22Rv1 (cell line): ENCODE data around the gene RUNX3.

Experiments
- ZFX ChIP-seq: fragments of 450-650 bp; IDR thresholded peaks from 2 replicates; pipeline ENCODE4 v1.6.1; 2017; ENCODE audit warnings: antibody characterized with exemption, borderline replicate concordance
- TF ChIP-seq, protein P1 (sequence below): fragments of 450-650 bp; IDR thresholded peaks from 2 replicates; pipeline ENCODE4 v1.5.1; 2017; ENCODE audit warnings: mild to moderate bottlenecking

DNA sequence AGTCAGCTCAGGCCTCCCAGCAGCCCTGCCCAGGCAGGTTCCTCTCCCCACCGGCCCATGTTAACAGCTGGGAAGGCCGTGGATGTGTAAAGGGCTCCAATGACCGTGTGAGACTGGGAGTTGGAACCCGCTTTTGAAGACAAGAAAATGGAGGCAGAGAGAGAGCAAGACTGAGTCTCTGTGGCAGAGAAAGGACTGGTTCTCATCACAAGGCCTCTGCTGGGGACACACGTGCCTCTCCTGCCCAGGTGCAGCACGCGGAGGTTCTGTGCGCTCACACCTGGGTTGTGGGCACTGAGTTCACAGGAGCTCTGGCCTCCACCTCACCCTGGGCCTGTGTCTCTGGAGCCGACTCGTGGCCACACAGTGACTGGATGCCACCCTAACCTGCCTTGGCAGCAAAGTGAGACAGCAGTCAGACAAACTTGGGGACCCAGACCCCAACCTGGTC is 27.0 kb downstream of the RUNX3 start:
- TF ChIP-seq, protein P1, sequence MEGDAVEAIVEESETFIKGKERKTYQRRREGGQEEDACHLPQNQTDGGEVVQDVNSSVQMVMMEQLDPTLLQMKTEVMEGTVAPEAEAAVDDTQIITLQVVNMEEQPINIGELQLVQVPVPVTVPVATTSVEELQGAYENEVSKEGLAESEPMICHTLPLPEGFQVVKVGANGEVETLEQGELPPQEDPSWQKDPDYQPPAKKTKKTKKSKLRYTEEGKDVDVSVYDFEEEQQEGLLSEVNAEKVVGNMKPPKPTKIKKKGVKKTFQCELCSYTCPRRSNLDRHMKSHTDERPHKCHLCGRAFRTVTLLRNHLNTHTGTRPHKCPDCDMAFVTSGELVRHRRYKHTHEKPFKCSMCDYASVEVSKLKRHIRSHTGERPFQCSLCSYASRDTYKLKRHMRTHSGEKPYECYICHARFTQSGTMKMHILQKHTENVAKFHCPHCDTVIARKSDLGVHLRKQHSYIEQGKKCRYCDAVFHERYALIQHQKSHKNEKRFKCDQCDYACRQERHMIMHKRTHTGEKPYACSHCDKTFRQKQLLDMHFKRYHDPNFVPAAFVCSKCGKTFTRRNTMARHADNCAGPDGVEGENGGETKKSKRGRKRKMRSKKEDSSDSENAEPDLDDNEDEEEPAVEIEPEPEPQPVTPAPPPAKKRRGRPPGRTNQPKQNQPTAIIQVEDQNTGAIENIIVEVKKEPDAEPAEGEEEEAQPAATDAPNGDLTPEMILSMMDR: no peak
- TF ChIP-seq ZFX: no peak
